ENCODE measurements around the gene KRTAP10-4. TPM values are rescaled to one million over a fixed set of nuclear protein-coding genes. Genes with fewer than 3 reads are reported as not detected.
"Not testable (repeated sequence)": the region's sequence is repeated elsewhere in the genome, so short reads cannot be mapped to it uniquely, and the experiment has no call there.

The KRTAP10-4 gene
- total RNA-seq, 1 donor from 2014 or later = not detected

GRCh38 chr21:44534688-44535087 is 38.8 kb upstream of the KRTAP10-4 start:
- no peak for DNase-seq

- no peak for DNase-seq
These were observed 37.6 kb upstream of the KRTAP10-4 start for GRCh38 chr21:44535963-44536362.

- no peak for DNase-seq
These were observed 35.3 kb upstream of the KRTAP10-4 start for GRCh38 chr21:44537930-44538911.

GRCh38 chr21:44539046-44539445 is 34.5 kb upstream of the KRTAP10-4 start:
- DNase-seq = no peak

- DNase-seq = no peak
These were observed 33.4 kb upstream of the KRTAP10-4 start, which contains the start of gene KRTAP10-1 for GRCh38 chr21:44539991-44540666. Gene KRTAP10-1, minus strand, starts transcription at chr21:44540195. Its CDS starts 45 bp downstream, at chr21:44540150.

GRCh38 chr21:44540741-44541288 is 32.7 kb upstream of the KRTAP10-4 start:
- no peak for DNase-seq

- DNase-seq = no peak
These were observed 30.8 kb upstream of the KRTAP10-4 start for GRCh38 chr21:44542716-44543115.

GRCh38 chr21:44544566-44544965 is 29.0 kb upstream of the KRTAP10-4 start:
- no peak for DNase-seq

GRCh38 chr21:44547656-44548331 is 25.7 kb upstream of the KRTAP10-4 start:
- DNase-seq = no peak

- no peak for DNase-seq
These were observed 25.1 kb upstream of the KRTAP10-4 start for GRCh38 chr21:44548381-44548780.

- DNase-seq = no peak
These were observed 24.6 kb upstream of the KRTAP10-4 start for GRCh38 chr21:44548922-44549321.

- DNase-seq = no peak
These were observed 23.9 kb upstream of the KRTAP10-4 start for GRCh38 chr21:44549525-44550211.

GRCh38 chr21:44550285-44550684 is 23.2 kb upstream of the KRTAP10-4 start:
- DNase-seq = not testable (repeated sequence)

- no peak for DNase-seq
These were observed 22.7 kb upstream of the KRTAP10-4 start for GRCh38 chr21:44550807-44551206.

GRCh38 chr21:44551340-44551961 is 22.1 kb upstream of the KRTAP10-4 start, which contains the start of gene KRTAP10-2:
Gene KRTAP10-2, minus strand, starts transcription at chr21:44551505. Its CDS starts 47 bp downstream, at chr21:44551458.
- no peak for DNase-seq

GRCh38 chr21:44552136-44552535 is 21.4 kb upstream of the KRTAP10-4 start:
- DNase-seq = no peak

GRCh38 chr21:44552681-44553080 is 20.8 kb upstream of the KRTAP10-4 start:
- no peak for DNase-seq

- no peak for DNase-seq
These were observed 18.2 kb upstream of the KRTAP10-4 start for GRCh38 chr21:44555200-44555875.

GRCh38 chr21:44556879-44557278 is 16.6 kb upstream of the KRTAP10-4 start:
- DNase-seq = no peak

Data from occipital lobe (tissue), 2 donors.